Measurements from ENCODE around the gene MRPL49. TPM values are rescaled to one million over a fixed set of nuclear protein-coding genes. Genes with fewer than 3 reads are reported as not detected.

MRPL49 gene
- total and polyA plus RNA-seq, 2 experiments from 2014 or later = 27.7 to 61.9 TPM

DNA sequence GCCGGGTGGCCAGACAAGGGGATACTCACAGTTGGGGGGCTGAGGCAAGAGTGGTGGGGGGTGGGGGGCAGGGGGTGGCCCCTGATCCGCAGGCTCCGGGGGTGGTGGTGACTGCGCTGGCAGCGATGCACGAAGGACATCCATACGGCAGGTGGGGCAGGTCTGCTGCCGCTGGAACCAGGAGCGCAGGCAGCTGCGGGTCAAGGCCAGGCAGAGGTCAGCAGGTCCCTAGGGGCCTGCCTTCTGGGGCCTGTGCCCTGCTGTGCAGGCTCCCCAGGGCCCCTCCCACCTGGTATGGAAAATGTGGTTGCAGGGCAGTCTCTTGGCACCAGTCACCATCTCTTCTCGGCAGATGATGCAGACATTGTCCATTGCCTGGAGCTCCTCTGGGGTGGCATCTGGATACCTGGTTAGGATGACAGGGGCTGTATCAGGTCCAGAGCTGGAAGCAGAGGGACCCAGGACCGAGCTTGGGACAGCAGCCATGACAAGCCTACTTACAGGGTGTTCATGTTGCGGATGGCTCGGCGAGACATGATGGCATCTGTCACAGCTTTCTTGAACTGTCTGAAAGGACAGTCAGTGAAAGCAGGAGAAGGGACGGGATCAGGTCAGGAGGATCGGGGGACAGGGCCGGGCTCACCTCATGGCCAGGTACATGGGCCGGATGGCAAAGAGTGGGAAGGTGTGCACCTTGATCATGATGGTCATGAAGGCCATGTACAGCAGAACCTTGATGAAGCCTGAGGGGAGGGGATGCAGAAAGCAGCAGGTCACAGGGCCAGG, 8.7 kb downstream of the MRPL49 start:
- Histone ChIP-seq H3K27ac (ENCODE audit: low read depth) (no peak overlapping the region), H3K27me3 (ENCODE audit: insufficient read depth) (no peaks in the 10 kb centered on the region), H3K79me2 (replicated peaks; ENCODE audit: insufficient read depth) (peaks cover 19% of the 10 kb centered on the region), H4K20me1 (replicated peaks; ENCODE audit: insufficient read depth) (no peaks in the 10 kb centered on the region), H3K36me3 (ENCODE audit: insufficient read depth) (peaks cover 6% of the 10 kb centered on the region), H3K4me2 (no peak overlapping the region), H2AFZ (no peak overlapping the region), H3K4me3 (no peak overlapping the region), H3K4me1 (ENCODE audit: insufficient read depth) (peaks cover 13% of the 10 kb centered on the region; the same call in 1 of the 2 replicates), H3F3A (replicated peaks; ENCODE audit: low read depth) (peaks cover 15% of the 10 kb centered on the region; the same call in 1 of the 2 replicates), H3K9me2 (ENCODE audit: insufficient read depth) (no peaks in the 10 kb centered on the region)
- H3K36me3 Mint-ChIP-seq (ENCODE audit: low read depth) = peaks cover 38% of the 10 kb centered on the region
- no peak overlapping the region; the same call in 2 of the 3 replicates for H3K4me3 Mint-ChIP-seq
- H3K27ac Mint-ChIP-seq = no peak overlapping the region
- peaks cover 14% of the 10 kb centered on the region for H3K27me3 Mint-ChIP-seq (ENCODE audit: insufficient read depth, low read depth, poor library complexity)
- no peak for ATAC-seq
- peaks cover 14% of the 10 kb centered on the region for H3K4me1 Mint-ChIP-seq
- H3K9me3 Mint-ChIP-seq = no peaks in the 10 kb centered on the region; the same call in 2 of the 3 replicates
- TF ChIP-seq JUNB (IDR thresholded peaks at IDR 0.05; ENCODE audit: unreplicated experiment) = no peak
- no peak for TF ChIP-seq ZNF331 (CRISPR knock-in tag; IDR thresholded peaks at IDR 0.05; ENCODE audit: low read depth)
- no peak for TF ChIP-seq ZNF114 (CRISPR knock-in tag; IDR thresholded peaks at IDR 0.05)
- TF ChIP-seq, protein P1, sequence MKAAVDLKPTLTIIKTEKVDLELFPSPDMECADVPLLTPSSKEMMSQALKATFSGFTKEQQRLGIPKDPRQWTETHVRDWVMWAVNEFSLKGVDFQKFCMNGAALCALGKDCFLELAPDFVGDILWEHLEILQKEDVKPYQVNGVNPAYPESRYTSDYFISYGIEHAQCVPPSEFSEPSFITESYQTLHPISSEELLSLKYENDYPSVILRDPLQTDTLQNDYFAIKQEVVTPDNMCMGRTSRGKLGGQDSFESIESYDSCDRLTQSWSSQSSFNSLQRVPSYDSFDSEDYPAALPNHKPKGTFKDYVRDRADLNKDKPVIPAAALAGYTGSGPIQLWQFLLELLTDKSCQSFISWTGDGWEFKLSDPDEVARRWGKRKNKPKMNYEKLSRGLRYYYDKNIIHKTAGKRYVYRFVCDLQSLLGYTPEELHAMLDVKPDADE (IDR thresholded peaks at IDR 0.05) = no peak
- TF ChIP-seq, protein P2, sequence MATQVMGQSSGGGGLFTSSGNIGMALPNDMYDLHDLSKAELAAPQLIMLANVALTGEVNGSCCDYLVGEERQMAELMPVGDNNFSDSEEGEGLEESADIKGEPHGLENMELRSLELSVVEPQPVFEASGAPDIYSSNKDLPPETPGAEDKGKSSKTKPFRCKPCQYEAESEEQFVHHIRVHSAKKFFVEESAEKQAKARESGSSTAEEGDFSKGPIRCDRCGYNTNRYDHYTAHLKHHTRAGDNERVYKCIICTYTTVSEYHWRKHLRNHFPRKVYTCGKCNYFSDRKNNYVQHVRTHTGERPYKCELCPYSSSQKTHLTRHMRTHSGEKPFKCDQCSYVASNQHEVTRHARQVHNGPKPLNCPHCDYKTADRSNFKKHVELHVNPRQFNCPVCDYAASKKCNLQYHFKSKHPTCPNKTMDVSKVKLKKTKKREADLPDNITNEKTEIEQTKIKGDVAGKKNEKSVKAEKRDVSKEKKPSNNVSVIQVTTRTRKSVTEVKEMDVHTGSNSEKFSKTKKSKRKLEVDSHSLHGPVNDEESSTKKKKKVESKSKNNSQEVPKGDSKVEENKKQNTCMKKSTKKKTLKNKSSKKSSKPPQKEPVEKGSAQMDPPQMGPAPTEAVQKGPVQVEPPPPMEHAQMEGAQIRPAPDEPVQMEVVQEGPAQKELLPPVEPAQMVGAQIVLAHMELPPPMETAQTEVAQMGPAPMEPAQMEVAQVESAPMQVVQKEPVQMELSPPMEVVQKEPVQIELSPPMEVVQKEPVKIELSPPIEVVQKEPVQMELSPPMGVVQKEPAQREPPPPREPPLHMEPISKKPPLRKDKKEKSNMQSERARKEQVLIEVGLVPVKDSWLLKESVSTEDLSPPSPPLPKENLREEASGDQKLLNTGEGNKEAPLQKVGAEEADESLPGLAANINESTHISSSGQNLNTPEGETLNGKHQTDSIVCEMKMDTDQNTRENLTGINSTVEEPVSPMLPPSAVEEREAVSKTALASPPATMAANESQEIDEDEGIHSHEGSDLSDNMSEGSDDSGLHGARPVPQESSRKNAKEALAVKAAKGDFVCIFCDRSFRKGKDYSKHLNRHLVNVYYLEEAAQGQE (IDR thresholded peaks at IDR 0.05; ENCODE audit: unreplicated experiment) = no peak
- TF ChIP-seq NANOG (IDR thresholded peaks at IDR 0.05; ENCODE audit: borderline replicate concordance) = no peak
- no peak for TF ChIP-seq EZH2 (IDR thresholded peaks at IDR 0.05; ENCODE audit: low read depth, unreplicated experiment)
- TF ChIP-seq CREB1 (CRISPR knock-in tag; IDR thresholded peaks at IDR 0.05; ENCODE audit: low read depth) = no peak
- TF ChIP-seq, protein P3, sequence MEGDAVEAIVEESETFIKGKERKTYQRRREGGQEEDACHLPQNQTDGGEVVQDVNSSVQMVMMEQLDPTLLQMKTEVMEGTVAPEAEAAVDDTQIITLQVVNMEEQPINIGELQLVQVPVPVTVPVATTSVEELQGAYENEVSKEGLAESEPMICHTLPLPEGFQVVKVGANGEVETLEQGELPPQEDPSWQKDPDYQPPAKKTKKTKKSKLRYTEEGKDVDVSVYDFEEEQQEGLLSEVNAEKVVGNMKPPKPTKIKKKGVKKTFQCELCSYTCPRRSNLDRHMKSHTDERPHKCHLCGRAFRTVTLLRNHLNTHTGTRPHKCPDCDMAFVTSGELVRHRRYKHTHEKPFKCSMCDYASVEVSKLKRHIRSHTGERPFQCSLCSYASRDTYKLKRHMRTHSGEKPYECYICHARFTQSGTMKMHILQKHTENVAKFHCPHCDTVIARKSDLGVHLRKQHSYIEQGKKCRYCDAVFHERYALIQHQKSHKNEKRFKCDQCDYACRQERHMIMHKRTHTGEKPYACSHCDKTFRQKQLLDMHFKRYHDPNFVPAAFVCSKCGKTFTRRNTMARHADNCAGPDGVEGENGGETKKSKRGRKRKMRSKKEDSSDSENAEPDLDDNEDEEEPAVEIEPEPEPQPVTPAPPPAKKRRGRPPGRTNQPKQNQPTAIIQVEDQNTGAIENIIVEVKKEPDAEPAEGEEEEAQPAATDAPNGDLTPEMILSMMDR (conservative IDR thresholded peaks at IDR 0.05; ENCODE audit: low read depth in 2 of 2) = no peak
- no peak for DNase-seq (ENCODE audit: low spot score)
